HUDEP-2 (cell line): ENCODE data around the gene SORCS1.

Experiments used
- DNase-seq, 76 experiments: peaks; one replicate each; lab custom pipeline; 2025; ENCODE audit not compliant: unreplicated experiment in 76 of 76; lab: John Stamatoyannopoulos, UW

SORCS1 gene

DNA sequence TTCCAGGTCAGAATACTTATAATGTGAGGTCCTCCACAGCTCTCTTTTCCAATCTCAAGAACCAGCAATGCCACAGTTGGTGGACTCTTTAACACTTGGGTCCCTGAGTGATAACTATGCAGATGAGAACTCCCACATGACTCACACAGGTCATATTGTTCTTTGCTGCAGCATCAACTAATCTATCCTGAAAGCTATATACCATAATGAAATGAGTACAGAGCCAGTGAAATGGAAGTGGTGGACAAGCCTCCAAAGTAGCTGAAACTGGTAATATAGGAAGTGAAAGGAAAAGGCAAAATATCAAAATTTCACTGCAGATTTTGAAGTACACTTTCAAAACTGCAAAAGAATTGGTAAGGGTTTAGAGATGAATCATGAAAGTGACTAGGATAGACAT, 45.6 kb downstream of the SORCS1 start:
- no peak for DNase-seq

- no peak for DNase-seq
Observed at GRCh38 chr10:107104026-107104652, 60.4 kb downstream of the SORCS1 start.

GRCh38 chr10:107103174-107104025, 61.1 kb downstream of the SORCS1 start:
- no peak for DNase-seq

- no peak for DNase-seq
Observed at GRCh38 chr10:107098326-107098725, 66.2 kb downstream of the SORCS1 start.

DNA sequence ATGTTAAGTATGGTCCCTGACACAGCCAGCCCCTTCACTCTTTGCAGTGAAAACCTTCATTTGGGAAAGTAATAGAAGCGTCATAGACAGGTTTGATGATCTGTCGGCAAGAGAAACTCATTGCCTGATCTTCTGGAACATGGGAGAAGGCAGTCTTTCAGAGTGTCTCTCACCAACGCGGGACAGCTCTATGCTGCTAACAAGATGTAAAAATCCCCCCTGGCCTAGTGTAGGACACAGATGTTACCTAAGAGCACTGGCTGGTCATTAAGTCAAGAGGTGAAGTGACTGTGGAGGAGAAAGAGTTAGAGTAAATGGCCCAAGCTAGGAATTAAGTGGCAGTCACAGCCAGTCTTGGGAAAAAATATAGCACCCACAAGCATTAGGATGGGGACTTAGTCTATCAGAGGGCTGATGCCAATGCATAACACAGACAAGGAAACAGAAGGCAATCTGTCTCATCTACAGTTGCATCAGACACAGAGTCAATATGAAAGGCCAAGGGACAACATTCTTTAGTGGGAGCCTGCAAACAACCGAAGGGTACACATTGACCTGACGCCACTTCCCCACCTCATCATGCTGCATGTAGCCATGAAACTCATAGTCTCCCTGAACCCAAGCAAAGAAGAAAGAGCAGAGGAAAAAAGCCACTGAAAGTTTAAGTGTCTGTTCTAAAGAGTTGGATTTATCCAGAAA, 69.5 kb downstream of the SORCS1 start:
- no peak for DNase-seq

DNA sequence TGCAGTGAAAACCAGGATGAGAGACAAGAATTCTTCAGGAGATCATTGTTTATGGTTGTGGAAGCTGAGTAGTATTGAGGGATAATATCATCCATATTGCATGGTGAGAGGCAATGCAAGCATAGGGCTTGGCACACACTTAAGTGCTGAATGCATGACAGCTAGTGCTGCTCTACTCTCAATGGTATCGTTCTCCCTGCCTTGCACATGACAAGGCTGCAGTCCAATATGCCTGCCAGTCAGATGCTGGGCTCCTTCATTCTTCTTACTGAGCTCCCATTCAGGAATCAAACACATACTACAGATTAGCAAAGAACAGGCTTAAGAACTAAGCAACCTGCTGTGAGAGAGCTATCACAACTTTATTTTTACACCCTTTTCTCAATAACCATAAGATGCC, 72.2 kb downstream of the SORCS1 start:
- DNase-seq, result no peak

DNA sequence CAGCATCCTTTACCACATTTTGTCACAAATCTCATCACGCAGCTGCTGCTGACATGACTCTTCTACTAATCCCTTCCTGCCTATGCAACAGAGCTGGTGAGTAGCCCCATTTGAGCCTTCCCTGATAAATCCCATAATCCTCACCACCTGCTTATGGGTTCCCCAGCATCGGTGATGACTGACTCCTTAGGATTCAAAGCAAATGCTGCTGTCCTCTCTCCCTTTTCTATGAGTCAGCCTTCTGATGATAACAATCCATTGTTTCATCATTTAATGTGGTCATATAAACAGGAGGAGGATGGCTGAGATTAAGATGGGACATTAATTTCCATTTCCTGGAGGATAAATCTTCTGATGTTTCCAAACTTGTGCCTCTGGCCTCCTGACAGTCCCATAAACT, 73.4 kb downstream of the SORCS1 start:
- DNase-seq, result no peak

DNA sequence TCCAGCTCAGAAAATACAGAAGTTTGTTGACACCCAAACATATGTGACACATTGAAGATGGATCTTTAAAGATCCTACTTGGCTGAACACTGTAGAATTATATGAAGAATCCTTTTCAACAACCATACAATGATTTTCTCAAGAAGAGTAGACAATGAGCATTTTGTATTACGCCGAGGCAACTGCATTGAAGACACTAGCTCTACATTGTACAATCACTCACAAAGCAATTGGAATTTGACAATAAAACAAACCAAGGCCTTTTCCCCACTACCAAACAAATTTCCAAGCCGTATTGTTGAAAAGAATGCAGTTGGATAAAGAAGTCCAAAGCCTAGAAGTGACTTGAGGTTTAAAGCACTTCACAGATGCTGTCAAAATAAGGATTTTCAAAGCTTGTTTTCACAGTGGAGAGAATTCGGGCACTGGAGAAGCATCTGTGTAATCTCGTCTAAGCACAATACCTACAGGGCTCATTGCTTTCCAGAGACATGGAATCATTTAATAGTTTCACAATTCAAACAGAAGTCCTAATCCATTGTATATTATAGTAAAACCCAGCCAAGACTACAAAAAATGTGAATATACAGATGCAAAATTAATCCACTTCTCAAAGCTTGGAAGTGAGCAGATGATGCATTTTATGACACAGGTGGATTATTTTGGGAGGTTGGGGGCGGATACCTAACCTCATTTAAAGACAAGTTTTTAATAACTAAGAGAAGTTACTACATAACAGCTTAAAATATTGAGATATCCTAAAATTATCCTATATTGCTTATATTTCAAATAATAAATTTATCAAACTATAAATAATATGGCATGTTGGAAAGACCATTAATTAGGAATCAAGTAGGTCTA, 78.6 kb downstream of the SORCS1 start:
- no peak for DNase-seq

- DNase-seq, result no peak
Observed at GRCh38 chr10:107083388-107084009, 81.0 kb downstream of the SORCS1 start.

DNA sequence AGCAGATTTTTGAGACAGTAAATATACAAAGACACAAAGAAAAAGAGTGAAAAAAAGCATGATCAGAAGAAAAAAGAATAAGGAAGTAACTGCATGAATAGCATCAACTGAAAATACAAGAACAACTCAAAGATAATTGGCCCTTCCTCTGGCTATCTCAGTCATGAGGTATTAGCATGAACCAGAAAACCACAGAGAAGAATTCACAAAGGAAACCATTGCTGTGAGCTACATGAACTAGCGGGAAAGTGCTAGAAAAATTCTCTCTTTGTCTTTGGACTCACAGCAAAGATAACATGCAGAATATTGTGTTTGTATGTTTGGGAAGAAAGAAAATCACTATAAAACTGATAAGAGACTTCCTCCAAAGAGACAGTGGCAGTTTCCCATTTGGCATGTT, 82.9 kb downstream of the SORCS1 start:
- DNase-seq, result no peak

GRCh38 chr10:107075117-107075516, 89.4 kb downstream of the SORCS1 start:
- DNase-seq, result no peak

DNA sequence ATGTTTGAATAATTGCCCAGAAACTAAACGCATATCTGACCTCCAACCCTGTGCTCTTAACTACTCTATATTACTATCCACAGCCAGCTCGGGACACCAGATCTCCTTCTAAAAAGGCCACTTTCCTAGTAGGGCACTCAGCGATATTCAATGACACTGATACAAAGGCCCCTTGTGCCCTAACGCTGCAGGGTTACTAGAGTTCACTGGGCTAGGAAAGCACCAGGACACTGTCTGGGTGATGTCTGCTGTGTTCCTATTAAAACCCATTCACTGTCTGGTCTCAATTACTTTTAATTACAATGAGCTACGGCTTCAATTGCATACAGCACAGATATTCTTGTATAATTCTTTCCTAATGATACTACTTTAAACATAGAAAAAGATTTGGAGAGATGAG, 91.7 kb downstream of the SORCS1 start:
- no peak for DNase-seq

DNA sequence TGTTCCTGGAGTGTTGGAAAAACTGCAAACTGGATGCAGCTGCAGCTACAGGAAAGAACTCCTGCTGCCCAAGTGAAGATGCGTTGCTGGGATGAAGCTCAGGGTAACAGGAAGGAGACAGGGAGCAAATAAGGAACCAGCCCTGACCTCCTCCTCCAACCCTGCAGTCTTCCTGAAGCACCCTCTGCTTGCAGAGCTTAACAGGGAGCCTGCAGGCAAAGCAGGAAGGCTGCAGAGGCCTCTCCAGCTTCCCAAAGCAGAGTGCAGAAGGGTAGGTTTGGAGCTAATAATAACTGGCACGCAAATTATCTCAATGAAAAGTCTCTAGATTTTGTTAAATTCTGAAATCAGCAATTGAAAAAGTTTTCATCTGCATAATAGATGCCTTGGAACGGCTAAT, 92.5 kb downstream of the SORCS1 start:
- no peak for DNase-seq

DNA sequence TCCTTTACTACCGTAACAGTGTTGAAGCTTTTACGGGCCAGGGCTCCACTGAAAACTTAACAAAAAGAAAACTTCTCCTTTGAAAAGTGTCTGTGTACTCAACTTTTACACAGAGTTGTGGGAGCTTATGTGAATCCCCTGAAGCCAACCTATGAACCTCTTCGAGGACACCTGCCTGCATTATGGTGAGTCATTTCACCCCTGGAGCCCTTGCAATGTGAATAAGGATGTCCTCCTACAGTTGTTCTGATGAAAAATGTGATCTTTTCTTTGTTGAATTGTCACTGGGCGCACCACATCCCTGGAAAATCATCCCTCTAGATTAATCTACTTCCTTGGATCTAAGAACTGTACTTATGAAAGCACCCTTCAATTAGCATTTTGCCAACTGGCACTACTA, 93.2 kb downstream of the SORCS1 start:
- no peak for DNase-seq

DNA sequence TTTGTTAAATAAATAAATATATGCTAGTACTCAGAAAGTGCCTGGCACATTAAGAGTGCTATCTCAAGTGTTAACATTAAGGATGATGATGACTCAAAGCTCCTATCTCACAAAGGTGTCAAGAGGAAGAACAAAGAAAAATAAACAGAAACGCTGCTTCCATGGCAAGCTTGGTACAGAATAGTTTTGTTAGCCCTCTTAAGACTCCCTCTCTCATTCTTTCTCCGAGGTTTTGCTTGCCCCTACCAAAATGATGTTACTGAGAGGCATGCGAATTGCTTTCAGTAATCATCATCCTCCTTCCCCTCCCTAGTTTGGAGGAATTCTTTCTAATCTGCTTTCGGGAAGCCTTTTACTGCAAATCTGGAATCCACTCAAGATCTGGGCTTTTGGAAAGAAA, 96.7 kb downstream of the SORCS1 start:
- DNase-seq, result no peak

GRCh38 chr10:107064075-107064474, 100.4 kb downstream of the SORCS1 start:
- no peak for DNase-seq

GRCh38 chr10:107059872-107060271, 104.6 kb downstream of the SORCS1 start:
- no peak for DNase-seq

DNA sequence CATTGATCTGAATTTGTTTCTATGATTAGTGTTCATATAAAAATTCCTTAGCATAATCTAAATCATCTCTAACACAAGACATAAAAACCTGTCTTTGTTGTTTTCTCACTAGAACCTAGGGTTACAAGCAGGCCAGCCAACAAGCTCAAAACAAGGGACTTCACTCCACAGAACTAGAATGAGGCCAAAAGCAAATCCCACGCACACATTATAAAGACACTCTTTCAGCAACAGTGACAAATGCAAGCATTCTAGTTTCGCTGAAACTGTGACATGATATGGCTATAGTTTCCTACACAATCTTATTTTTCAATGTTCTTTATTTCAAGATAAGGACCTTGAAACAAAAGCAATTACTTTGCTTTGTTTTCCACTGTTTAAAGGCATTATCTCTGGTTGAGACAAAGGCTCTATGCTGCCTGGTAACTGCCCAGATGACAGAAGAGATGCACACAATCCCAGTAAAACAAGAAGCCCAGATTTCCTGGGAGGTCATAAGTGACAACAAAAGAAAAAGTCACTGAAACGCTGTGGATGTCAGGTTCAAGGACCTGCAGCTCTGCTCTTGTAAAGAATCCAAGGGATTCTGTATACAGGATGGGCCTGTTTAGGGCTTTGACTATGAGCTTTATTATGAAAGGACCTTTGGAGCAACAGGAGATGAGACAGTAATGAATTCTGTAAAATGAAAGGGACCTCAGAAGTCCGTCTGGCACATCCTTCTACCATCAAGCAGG, 105.3 kb downstream of the SORCS1 start:
- DNase-seq, result no peak

GRCh38 chr10:107058331-107058730, 106.2 kb downstream of the SORCS1 start:
- DNase-seq, result no peak

- no peak for DNase-seq
Observed at GRCh38 chr10:107056182-107056581, 108.3 kb downstream of the SORCS1 start.
